GM18520 (cell line): ENCODE results near the gene UPP2.

Experiments used
- ATAC-seq: cut with Tn5 transposase; IDR thresholded peaks from one replicate; pipeline ENCODE4 v1.9.1; 2021; ENCODE audit not compliant: unreplicated experiment

UPP2 gene

GRCh38 chr2:158101384-158101926 lies at the start of gene UPP2:
Gene UPP2, plus strand, starts transcription at chr2:158101876. Its CDS starts 188 bp downstream, at chr2:158102064.
- ATAC-seq, result no peak

- no peak for ATAC-seq
Observed at GRCh38 chr2:158052761-158053160, 48.9 kb upstream of the UPP2 start.

GRCh38 chr2:158056875-158057274 lies 44.8 kb upstream of the UPP2 start:
- ATAC-seq, result no peak

GRCh38 chr2:158060160-158060834 lies 41.4 kb upstream of the UPP2 start:
- no peak for ATAC-seq

GRCh38 chr2:158060835-158061435 lies 40.7 kb upstream of the UPP2 start:
- no peak for ATAC-seq

GRCh38 chr2:158061763-158062162 lies 39.9 kb upstream of the UPP2 start:
- ATAC-seq, result no peak

GRCh38 chr2:158066046-158066713 lies 35.5 kb upstream of the UPP2 start:
- no peak for ATAC-seq

- no peak for ATAC-seq
Observed at GRCh38 chr2:158071018-158071417, 30.7 kb upstream of the UPP2 start.

- no peak for ATAC-seq
Observed at GRCh38 chr2:158072361-158072760, 29.3 kb upstream of the UPP2 start.

GRCh38 chr2:158079672-158080071 lies 22.0 kb upstream of the UPP2 start:
- ATAC-seq, result no peak

- no peak for ATAC-seq
Observed at GRCh38 chr2:158088093-158088492, 13.6 kb upstream of the UPP2 start.

- ATAC-seq, result no peak
Observed at GRCh38 chr2:158089322-158089721, 12.4 kb upstream of the UPP2 start.

GRCh38 chr2:158091647-158092046 lies 10.0 kb upstream of the UPP2 start:
- no peak for ATAC-seq

- no peak for ATAC-seq
Observed at GRCh38 chr2:158094487-158095092, 7.1 kb upstream of the UPP2 start.

GRCh38 chr2:158095269-158095668 lies 6.4 kb upstream of the UPP2 start:
- ATAC-seq, result no peak

- ATAC-seq, result no peak
Observed at GRCh38 chr2:158095912-158096311, 5.8 kb upstream of the UPP2 start.

GRCh38 chr2:158097481-158097880 lies 4.2 kb upstream of the UPP2 start:
- ATAC-seq, result no peak

- ATAC-seq, result no peak
Observed at GRCh38 chr2:158098178-158098577, 3.5 kb upstream of the UPP2 start.

GRCh38 chr2:158099716-158100115 lies 2.0 kb upstream of the UPP2 start:
- ATAC-seq, result no peak

GRCh38 chr2:158100411-158100810 lies 1.3 kb upstream of the UPP2 start:
- no peak for ATAC-seq

GRCh38 chr2:158102446-158102845 lies 770 bp downstream of the UPP2 start:
- ATAC-seq, result no peak
